ENCODE data around the gene TMEM225B.

GRCh38 chr7:99644431-99644830 is 46.4 kb downstream of the TMEM225B start:
- TF ChIP-seq CTCF (IDR thresholded peaks at IDR 0.05 in 4 of 5, conservative IDR thresholded peaks at IDR 0.05 in 1 of 5) (no peak), POLR2A (IDR thresholded peaks at IDR 0.05) (no peak)
